ENCODE measurements around the gene NLK.
"Not testable (repeated sequence)": the region's sequence is repeated elsewhere in the genome, so short reads cannot be mapped to it uniquely, and the experiment has no call there.

NLK gene

DNA sequence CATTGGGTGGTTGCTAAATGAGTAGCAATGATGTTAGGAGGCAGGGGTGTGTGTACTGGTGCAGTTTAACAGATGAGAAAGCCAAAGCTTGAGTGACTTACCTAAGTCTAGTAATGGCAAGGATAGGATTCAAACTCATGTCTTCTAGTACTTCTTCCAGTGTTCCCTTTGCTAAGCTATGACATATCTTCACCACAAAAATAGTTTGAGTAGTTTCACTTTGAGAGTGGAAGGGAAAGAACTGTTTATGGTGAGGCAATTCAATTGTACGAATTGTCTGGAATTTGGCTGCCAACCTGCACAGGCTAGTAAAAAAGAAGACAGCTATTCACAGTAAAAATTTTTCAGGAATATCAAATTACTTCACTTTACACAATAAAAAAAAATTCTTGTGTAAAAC is 138.0 kb downstream of the NLK start:
- no peaks in the 10 kb centered on the region for H3K36me3 ChIP-seq (ENCODE audit: control insufficient read depth, insufficient read depth, low read length)
- WGBS, 2 experiments = 100% methylated on average over 1 of the region's 1 CpG
- H3K4me3 ChIP-seq (ENCODE audit: insufficient read depth, low read depth, low read length) = no peak overlapping the region
- no peaks in the 10 kb centered on the region for H3K27me3 ChIP-seq (ENCODE audit: control insufficient read depth, insufficient read depth, low read length, poor library complexity, severe bottlenecking)
- H3K4me1 ChIP-seq (ENCODE audit: control insufficient read depth, insufficient read depth, low read length) = no peaks in the 10 kb centered on the region
- H3K27ac ChIP-seq (ENCODE audit: insufficient read depth, low read depth, low read length, poor library complexity, severe bottlenecking) = no peak overlapping the region
- H3K9me3 ChIP-seq (ENCODE audit: control insufficient read depth, low read length) = no peaks in the 10 kb centered on the region

DNA sequence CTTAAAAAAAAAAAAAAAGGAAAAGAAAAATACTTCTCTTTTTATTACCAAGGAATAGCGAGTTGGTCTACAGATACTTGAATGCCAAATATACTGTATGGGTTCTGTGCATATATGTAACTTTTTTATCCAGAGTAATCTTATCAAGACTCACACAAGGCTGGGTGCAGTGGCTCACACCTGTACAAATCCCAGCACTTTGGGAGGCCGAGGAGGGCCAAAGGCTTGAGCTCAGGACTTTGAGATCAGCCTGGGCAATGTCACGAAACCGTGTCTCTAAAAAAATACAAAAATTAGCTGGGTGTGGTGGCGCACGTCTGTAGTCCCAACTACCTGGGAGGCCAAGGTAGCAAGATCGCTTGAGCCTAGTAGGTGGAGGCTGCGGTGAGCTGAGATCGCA is 139.1 kb downstream of the NLK start:
- 91 to 93% methylated on average over 8 to 9 of the region's 9 CpGs for WGBS, 2 experiments
- no peaks in the 10 kb centered on the region for H3K9me3 ChIP-seq (ENCODE audit: control insufficient read depth, low read length)
- no peak overlapping the region for H3K27ac ChIP-seq (ENCODE audit: insufficient read depth, low read depth, low read length, poor library complexity, severe bottlenecking)
- H3K4me1 ChIP-seq (ENCODE audit: control insufficient read depth, insufficient read depth, low read length) = no peaks in the 10 kb centered on the region
- H3K36me3 ChIP-seq (ENCODE audit: control insufficient read depth, insufficient read depth, low read length) = peaks cover 7% of the 10 kb centered on the region
- no peak overlapping the region for H3K4me3 ChIP-seq (ENCODE audit: insufficient read depth, low read depth, low read length)
- no peaks in the 10 kb centered on the region for H3K27me3 ChIP-seq (ENCODE audit: control insufficient read depth, insufficient read depth, low read length, poor library complexity, severe bottlenecking)

DNA sequence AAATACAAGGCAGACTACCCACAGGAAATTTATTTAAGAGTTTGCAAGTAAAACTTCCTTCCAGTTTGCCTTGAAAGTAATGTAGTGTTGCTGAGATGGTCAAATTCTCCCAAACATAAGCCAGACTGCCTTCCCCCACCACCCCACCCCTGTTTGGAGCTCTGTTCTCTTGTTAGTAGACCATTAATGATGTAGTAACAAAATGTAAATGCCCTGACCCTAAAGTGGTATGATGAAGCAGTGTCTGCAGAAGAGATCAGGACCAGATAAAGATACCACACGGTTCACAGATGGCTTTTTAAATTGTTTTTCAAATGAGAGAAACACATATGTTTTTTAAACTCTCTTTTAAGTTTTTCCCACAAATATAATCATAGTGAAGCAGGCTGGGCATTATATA is 140.1 kb downstream of the NLK start:
- no peaks in the 10 kb centered on the region for H3K27me3 ChIP-seq (ENCODE audit: control insufficient read depth, insufficient read depth, low read length, poor library complexity, severe bottlenecking)
- no peak overlapping the region for H3K4me3 ChIP-seq (ENCODE audit: insufficient read depth, low read depth, low read length)
- no peak overlapping the region for H3K27ac ChIP-seq (ENCODE audit: insufficient read depth, low read depth, low read length, poor library complexity, severe bottlenecking)
- no peaks in the 10 kb centered on the region for H3K4me1 ChIP-seq (ENCODE audit: control insufficient read depth, insufficient read depth, low read length)
- WGBS, 2 experiments = 100% methylated on average over 1 of the region's 1 CpG
- H3K9me3 ChIP-seq (ENCODE audit: control insufficient read depth, low read length) = no peaks in the 10 kb centered on the region
- peaks cover 7% of the 10 kb centered on the region for H3K36me3 ChIP-seq (ENCODE audit: control insufficient read depth, insufficient read depth, low read length)

DNA sequence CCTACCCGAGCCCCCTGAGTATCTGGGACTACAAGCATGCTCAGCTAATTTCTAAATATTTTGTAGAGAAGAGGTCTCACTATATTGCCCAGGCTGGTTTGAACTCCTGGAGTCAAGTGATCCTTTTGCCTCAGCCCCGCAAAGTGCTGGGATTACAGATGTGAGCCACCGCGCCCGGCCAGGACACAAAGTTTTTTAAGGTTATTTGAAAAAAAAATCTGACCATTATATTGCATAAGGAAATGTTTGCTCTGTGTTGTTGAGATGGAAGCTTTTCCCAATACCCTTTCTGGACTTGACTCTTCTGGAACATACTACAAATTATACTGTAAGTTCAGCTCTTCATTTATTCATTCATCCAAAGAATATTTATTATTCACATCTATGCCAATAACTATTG is 143.2 kb downstream of the NLK start:
- no peaks in the 10 kb centered on the region for H3K4me1 ChIP-seq (ENCODE audit: control insufficient read depth, insufficient read depth, low read length)
- peaks cover 7% of the 10 kb centered on the region for H3K36me3 ChIP-seq (ENCODE audit: control insufficient read depth, insufficient read depth, low read length)
- no peaks in the 10 kb centered on the region for H3K27me3 ChIP-seq (ENCODE audit: control insufficient read depth, insufficient read depth, low read length, poor library complexity, severe bottlenecking)
- no peak overlapping the region for H3K27ac ChIP-seq (ENCODE audit: insufficient read depth, low read depth, low read length, poor library complexity, severe bottlenecking)
- 95 to 98% methylated on average over 5 of the region's 5 CpGs for WGBS, 2 experiments
- no peaks in the 10 kb centered on the region for H3K9me3 ChIP-seq (ENCODE audit: control insufficient read depth, low read length)
- no peak overlapping the region for H3K4me3 ChIP-seq (ENCODE audit: insufficient read depth, low read depth, low read length)

DNA sequence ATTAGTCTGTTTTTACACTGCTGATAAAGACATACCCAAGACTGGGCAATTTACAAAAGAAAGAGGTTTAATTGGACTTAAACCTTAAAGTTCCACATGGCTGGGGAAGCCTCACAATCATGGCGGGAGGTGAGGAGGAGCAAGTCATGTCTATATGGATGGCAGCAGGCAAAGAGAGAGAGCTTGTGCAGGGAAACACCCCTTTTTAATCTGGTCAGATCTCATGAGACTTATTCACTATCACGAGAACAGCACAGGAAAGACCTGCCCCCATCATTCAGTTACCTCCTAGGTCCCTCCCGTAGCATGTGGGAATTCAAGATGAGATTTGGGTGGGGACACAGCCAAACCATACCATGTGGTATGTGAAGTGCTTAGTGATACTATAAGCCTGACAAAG is 144.0 kb downstream of the NLK start:
- not testable (repeated sequence) for H3K36me3 ChIP-seq (ENCODE audit: control insufficient read depth, insufficient read depth, low read length); H3K27me3 ChIP-seq (ENCODE audit: control insufficient read depth, insufficient read depth, low read length, poor library complexity, severe bottlenecking); H3K4me1 ChIP-seq (ENCODE audit: control insufficient read depth, insufficient read depth, low read length); H3K27ac ChIP-seq (ENCODE audit: insufficient read depth, low read depth, low read length, poor library complexity, severe bottlenecking); H3K9me3 ChIP-seq (ENCODE audit: control insufficient read depth, low read length); H3K4me3 ChIP-seq (ENCODE audit: insufficient read depth, low read depth, low read length)
- WGBS, 2 experiments = 95 to 99% methylated on average over 3 of the region's 3 CpGs

DNA sequence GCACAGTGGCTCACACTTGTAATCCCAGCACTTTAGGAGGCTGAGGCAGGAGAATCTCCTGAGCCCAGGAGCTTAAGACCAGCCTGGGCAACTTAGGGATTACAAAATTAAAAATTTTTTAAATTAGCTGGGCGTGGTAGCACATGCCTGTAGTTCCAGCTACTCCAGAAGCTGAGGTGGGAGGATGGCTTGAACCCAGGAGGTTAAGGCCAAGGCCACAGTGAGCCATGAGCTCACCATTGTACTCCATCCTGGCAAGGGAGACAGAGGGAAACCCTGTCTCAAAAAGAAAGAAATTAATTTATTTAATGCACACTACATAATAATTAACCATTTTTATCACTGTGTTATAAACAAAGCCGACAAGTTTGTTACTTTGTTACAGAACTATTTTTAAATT is 145.5 kb downstream of the NLK start:
- H3K4me1 ChIP-seq (ENCODE audit: control insufficient read depth, insufficient read depth, low read length) = no peaks in the 10 kb centered on the region
- WGBS, 2 experiments = 93 to 100% methylated on average over 1 of the region's 2 CpGs
- H3K27ac ChIP-seq (ENCODE audit: insufficient read depth, low read depth, low read length, poor library complexity, severe bottlenecking) = no peak overlapping the region
- no peaks in the 10 kb centered on the region for H3K27me3 ChIP-seq (ENCODE audit: control insufficient read depth, insufficient read depth, low read length, poor library complexity, severe bottlenecking)
- peaks cover 7% of the 10 kb centered on the region for H3K36me3 ChIP-seq (ENCODE audit: control insufficient read depth, insufficient read depth, low read length)
- H3K9me3 ChIP-seq (ENCODE audit: control insufficient read depth, low read length) = no peaks in the 10 kb centered on the region
- no peak overlapping the region for H3K4me3 ChIP-seq (ENCODE audit: insufficient read depth, low read depth, low read length)

DNA sequence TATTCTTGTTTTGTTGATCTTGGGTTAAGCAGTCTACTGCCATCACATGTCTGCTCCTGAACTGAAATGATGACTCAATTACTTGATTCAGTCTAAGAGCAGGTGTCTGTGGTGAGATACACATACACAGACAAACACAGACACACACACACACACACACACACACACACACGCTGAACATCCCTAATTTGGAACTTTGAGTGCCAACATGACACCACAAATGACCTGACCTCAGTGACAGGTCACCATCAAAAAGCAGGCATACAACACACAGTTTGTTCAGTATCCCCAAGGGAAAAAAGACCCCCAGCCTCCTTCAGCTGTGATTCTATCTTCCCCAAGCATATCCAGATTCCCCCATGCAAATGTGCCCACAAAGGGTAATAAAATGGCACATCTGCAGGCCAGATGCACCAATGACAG is 146.4 kb downstream of the NLK start:
- Histone ChIP-seq H3K27ac (ENCODE audit: insufficient read depth, low read depth, low read length, poor library complexity, severe bottlenecking) (no peak overlapping the region), H3K27me3 (ENCODE audit: control insufficient read depth, insufficient read depth, low read length, poor library complexity, severe bottlenecking) (no peaks in the 10 kb centered on the region), H3K36me3 (ENCODE audit: control insufficient read depth, insufficient read depth, low read length) (peaks cover 7% of the 10 kb centered on the region), H3K4me1 (ENCODE audit: control insufficient read depth, insufficient read depth, low read length) (no peaks in the 10 kb centered on the region), H3K9me3 (ENCODE audit: control insufficient read depth, low read length) (no peaks in the 10 kb centered on the region), H3K4me3 (ENCODE audit: insufficient read depth, low read depth, low read length) (no peak overlapping the region)
- WGBS, 2 experiments = 90 to 95% methylated on average over 1 of the region's 1 CpG

DNA sequence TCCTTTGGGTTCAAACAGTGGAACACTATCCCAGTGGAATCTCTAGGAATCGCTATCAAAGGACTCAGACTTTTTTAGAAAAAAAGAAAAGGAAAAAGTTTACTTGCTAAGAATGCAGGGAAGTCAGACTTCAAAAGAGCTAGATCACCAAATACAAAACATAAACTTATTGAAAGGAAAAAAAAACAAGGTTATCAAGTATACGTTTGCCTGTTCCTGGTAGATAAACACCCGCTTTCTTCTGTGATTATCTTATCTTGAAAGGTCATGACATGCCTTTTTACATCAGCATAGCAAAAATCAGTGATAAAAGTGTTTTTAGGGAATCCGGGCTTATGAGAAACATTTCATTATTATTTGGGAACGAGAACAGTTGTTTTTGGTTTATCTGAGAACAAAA is 147.2 kb downstream of the NLK start:
- H3K4me1 ChIP-seq (ENCODE audit: control insufficient read depth, insufficient read depth, low read length) = no peaks in the 10 kb centered on the region
- WGBS, 2 experiments = 96 to 98% methylated on average over 4 to 5 of the region's 5 CpGs
- no peaks in the 10 kb centered on the region for H3K9me3 ChIP-seq (ENCODE audit: control insufficient read depth, low read length)
- no peak overlapping the region for H3K4me3 ChIP-seq (ENCODE audit: insufficient read depth, low read depth, low read length)
- no peaks in the 10 kb centered on the region for H3K27me3 ChIP-seq (ENCODE audit: control insufficient read depth, insufficient read depth, low read length, poor library complexity, severe bottlenecking)
- H3K27ac ChIP-seq (ENCODE audit: insufficient read depth, low read depth, low read length, poor library complexity, severe bottlenecking) = no peak overlapping the region
- H3K36me3 ChIP-seq (ENCODE audit: control insufficient read depth, insufficient read depth, low read length) = peaks cover 7% of the 10 kb centered on the region

DNA sequence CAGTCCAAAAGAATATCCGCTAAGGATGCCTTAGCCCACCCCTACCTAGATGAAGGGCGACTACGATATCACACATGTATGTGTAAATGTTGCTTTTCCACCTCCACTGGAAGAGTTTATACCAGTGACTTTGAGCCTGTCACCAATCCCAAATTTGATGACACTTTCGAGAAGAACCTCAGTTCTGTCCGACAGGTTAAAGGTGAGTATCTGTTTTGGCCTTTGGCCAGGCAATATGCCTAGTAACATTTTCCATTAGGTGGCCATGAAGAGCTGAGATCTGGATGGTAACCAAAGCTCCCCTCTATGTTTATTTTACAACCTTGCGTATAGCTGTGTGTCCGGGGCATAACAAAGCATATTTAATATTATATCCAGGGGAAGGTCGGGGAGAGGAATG is 148.5 kb downstream of the NLK start:
- Histone ChIP-seq H3K27me3 (ENCODE audit: control insufficient read depth, insufficient read depth, low read length, poor library complexity, severe bottlenecking) (no peaks in the 10 kb centered on the region), H3K4me1 (ENCODE audit: control insufficient read depth, insufficient read depth, low read length) (no peaks in the 10 kb centered on the region), H3K4me3 (ENCODE audit: insufficient read depth, low read depth, low read length) (no peak overlapping the region), H3K9me3 (ENCODE audit: control insufficient read depth, low read length) (no peaks in the 10 kb centered on the region), H3K27ac (ENCODE audit: insufficient read depth, low read depth, low read length, poor library complexity, severe bottlenecking) (no peak overlapping the region), H3K36me3 (ENCODE audit: control insufficient read depth, insufficient read depth, low read length) (peaks cover 6% of the 10 kb centered on the region)
- 99% methylated on average over 7 to 8 of the region's 8 CpGs for WGBS, 2 experiments

DNA sequence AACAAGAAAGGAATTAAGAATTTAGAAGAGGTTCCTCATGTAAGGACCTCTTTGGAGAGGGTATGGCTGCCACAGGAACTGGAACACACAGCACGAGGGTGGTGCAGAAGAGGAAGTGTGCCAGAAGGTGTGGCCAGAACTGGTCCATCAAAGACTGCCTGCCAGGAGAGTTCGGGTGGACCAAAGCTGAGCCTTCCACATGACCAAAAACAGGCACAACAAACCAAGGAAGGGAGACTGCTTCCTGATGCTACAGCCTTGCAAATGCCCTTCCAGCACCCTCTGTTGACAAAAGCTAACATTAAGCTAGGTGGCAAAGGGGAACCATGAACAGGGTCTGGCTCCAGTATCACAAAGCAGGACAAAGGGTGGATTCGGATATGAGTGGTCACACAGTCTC is 150.8 kb downstream of the NLK start:
- no peaks in the 10 kb centered on the region for H3K27me3 ChIP-seq (ENCODE audit: control insufficient read depth, insufficient read depth, low read length, poor library complexity, severe bottlenecking)
- no peak overlapping the region for H3K4me3 ChIP-seq (ENCODE audit: insufficient read depth, low read depth, low read length)
- H3K4me1 ChIP-seq (ENCODE audit: control insufficient read depth, insufficient read depth, low read length) = no peaks in the 10 kb centered on the region
- H3K9me3 ChIP-seq (ENCODE audit: control insufficient read depth, low read length) = no peaks in the 10 kb centered on the region
- H3K36me3 ChIP-seq (ENCODE audit: control insufficient read depth, insufficient read depth, low read length) = no peaks in the 10 kb centered on the region
- WGBS, 2 experiments = 83 to 87% methylated on average over 3 of the region's 3 CpGs
- H3K27ac ChIP-seq (ENCODE audit: insufficient read depth, low read depth, low read length, poor library complexity, severe bottlenecking) = no peak overlapping the region

DNA sequence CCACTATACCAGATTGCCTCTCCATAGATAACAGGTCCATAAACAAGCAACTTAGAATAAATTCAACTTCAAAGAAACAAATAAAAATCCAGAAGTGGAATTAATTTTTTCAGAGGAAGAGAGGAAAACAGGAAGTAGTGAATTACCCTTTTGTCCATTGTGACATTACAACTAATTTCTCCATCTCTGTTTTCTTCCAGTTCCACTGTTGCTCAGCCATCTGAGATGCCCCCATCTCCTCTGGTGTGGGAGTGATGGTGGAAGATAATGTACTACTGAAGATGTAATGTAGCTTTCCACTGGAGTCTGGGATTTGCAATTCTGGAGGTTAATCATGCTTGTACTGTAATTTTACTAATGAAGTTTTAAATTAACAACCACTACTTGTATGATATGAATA is 151.9 kb downstream of the NLK start:
- Histone ChIP-seq H3K36me3 (ENCODE audit: control insufficient read depth, insufficient read depth, low read length) (no peaks in the 10 kb centered on the region), H3K27me3 (ENCODE audit: control insufficient read depth, insufficient read depth, low read length, poor library complexity, severe bottlenecking) (no peaks in the 10 kb centered on the region), H3K4me3 (ENCODE audit: insufficient read depth, low read depth, low read length) (no peak overlapping the region), H3K4me1 (ENCODE audit: control insufficient read depth, insufficient read depth, low read length) (no peaks in the 10 kb centered on the region), H3K9me3 (ENCODE audit: control insufficient read depth, low read length) (no peaks in the 10 kb centered on the region), H3K27ac (ENCODE audit: insufficient read depth, low read depth, low read length, poor library complexity, severe bottlenecking) (no peak overlapping the region)

Measured in ectodermal cell (in vitro differentiated cells).